Measurements from ENCODE around the gene FBXO44.

GRCh38 chr1:11707621-11708276, 53.1 kb downstream of the FBXO44 start:
- TF ChIP-seq CTCF (IDR thresholded peaks at IDR 0.05), result no peak
- TF ChIP-seq POLR2AphosphoS5 (IDR thresholded peaks at IDR 0.05; ENCODE audit: low read depth, low read length), result no peak
- TF ChIP-seq TCF7L2 (IDR thresholded peaks at IDR 0.05; ENCODE audit: low read depth, low read length), result no peak
- no peak for TF ChIP-seq SIN3A (IDR thresholded peaks at IDR 0.05; ENCODE audit: borderline replicate concordance, insufficient read depth, low read depth, low read length)
- no peak for TF ChIP-seq REST (IDR thresholded peaks at IDR 0.05; ENCODE audit: insufficient read depth in 1 of 2, low read depth in 2 of 2, low read length in 1 of 2)

Data from Panc1 (cell line).